Fibroblast of peridontal ligament (primary cell): ENCODE measurements around the gene AMOT.

ENCODE experiments used
- DNase-seq: peaks from one replicate; pipeline ENCODE4 v3.0.0-alpha.2; 2010; ENCODE audit errors: extremely low read depth

The AMOT gene

GRCh38 chrX:112800971-112801775, 39.5 kb downstream of the AMOT start:
- no peak for DNase-seq

DNA sequence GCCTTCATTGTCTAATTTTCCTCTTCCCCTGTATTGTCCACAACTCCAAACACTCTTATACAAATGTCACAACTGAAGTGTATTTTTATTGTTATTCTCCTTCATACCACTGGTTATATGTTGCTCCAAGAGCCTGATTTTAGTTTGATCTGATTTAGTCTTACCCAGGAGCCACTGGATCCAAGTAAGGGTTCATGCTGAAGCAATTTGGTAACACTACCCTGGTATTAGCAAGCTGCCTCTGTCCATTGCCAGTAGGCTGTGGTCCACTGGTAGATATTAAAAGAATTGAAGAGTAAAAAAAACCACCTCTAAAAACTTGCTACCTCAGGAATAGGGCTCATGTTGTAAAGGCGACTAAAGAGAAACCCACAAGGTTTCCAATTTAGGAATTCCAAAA, 41.2 kb downstream of the AMOT start:
- peak; percentile 22 for DNase-seq

GRCh38 chrX:112798736-112799135, 41.9 kb downstream of the AMOT start:
- DNase-seq, result peak; percentile 55

DNA sequence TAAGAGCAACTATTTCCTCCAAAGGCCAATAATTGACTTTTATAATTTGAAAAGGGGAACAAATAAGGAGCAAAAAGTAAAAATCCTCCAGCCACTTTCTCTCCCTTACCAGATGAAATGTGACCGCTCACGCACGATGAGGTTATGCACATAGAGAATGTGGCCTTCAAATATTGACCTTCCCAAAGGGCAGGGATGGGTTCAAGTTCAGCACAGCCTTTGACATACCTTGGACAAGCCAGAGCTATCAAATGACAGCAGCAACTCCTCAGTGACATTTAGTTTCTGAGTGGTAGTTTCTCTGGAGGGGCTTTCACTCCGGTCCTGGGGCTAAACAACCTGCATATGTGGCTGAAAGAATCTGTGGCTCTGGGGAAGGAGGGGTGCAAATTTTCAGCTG, 50.7 kb downstream of the AMOT start:
- DNase-seq, result no peak

- no peak for DNase-seq
Measured at GRCh38 chrX:112786076-112786475, 54.6 kb downstream of the AMOT start.

DNA sequence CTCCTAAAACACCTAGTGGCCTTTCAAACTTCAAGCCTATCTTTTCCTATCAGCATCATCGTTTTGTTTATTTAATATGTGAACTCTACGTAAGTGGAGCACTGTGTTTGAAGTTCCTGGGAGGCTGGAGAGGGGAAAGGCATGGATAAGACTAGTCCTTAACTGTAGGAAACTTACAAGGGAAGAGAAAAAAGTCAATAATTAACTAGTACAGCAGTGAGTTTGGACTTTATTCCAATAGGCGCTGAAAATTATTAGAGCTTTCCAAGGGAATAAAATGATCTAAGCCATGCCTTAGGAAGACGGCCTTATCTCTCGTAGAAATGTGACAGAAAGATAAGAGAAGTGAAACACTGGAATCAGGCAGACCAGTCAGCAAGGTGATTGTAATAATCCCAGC, 55.3 kb downstream of the AMOT start:
- DNase-seq, result no peak

GRCh38 chrX:112784692-112785091, 55.9 kb downstream of the AMOT start:
- no peak for DNase-seq

DNA sequence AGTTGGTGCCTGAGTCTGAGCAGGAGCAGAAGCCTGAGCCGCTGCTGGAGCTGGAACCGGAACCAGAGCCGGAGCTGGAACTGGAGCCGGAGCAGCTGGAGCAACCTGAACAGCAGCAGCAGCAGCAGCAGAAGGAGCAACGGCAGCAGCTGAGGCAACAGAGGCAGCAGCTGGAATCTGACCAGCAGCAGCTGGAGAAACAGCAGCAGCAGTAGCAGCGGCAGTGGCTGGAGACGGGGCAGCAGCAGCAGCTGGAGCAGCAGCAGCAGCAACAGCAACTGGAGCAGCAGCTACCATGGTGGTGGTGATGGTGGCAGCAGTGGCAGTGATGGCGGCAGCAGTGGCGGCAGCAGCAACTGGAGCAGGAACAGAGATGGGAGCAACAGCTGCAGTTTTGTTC, 61.5 kb downstream of the AMOT start:
- no peak for DNase-seq

GRCh38 chrX:112774651-112775293, 65.9 kb downstream of the AMOT start:
- DNase-seq, result no peak

- peak; percentile 30 for DNase-seq
Measured at GRCh38 chrX:112774142-112774541, 66.5 kb downstream of the AMOT start.

- peak; percentile 57 for DNase-seq
Measured at GRCh38 chrX:112769034-112769433, 71.6 kb downstream of the AMOT start.

- no peak for DNase-seq
Measured at GRCh38 chrX:112768563-112768962, 72.1 kb downstream of the AMOT start.

GRCh38 chrX:112766774-112767173, 73.9 kb downstream of the AMOT start:
- DNase-seq, result no peak

GRCh38 chrX:112761242-112762207, 79.1 kb downstream of the AMOT start:
- DNase-seq, result no peak

- peak; percentile 55 for DNase-seq
Measured at GRCh38 chrX:112760697-112761096, 79.9 kb downstream of the AMOT start.

- DNase-seq, result no peak
Measured at GRCh38 chrX:112759966-112760365, 80.7 kb downstream of the AMOT start.

DNA sequence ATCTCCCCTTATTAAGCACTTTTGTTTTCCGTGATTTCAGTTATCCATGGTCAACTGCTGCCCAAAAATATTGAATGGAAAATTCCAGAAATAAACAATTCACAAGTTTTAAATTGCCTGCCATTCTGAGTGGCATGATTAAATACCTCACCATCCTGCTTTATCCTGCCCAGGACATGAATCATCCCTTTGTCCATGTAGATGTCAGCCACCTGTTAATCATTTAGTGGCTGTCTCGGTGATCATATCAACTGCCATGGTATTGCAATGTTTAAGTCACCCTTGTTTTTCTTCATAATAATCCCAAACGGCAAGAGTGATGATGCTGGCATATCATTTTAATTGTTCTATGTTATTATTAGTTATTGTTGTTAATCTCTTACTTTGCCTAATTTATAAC, 81.1 kb downstream of the AMOT start:
- no peak for DNase-seq

- no peak for DNase-seq
Measured at GRCh38 chrX:112757946-112758345, 82.7 kb downstream of the AMOT start.

- no peak for DNase-seq
Measured at GRCh38 chrX:112753116-112753515, 87.5 kb downstream of the AMOT start.

- DNase-seq, result no peak
Measured at GRCh38 chrX:112751076-112751475, 89.6 kb downstream of the AMOT start.

DNA sequence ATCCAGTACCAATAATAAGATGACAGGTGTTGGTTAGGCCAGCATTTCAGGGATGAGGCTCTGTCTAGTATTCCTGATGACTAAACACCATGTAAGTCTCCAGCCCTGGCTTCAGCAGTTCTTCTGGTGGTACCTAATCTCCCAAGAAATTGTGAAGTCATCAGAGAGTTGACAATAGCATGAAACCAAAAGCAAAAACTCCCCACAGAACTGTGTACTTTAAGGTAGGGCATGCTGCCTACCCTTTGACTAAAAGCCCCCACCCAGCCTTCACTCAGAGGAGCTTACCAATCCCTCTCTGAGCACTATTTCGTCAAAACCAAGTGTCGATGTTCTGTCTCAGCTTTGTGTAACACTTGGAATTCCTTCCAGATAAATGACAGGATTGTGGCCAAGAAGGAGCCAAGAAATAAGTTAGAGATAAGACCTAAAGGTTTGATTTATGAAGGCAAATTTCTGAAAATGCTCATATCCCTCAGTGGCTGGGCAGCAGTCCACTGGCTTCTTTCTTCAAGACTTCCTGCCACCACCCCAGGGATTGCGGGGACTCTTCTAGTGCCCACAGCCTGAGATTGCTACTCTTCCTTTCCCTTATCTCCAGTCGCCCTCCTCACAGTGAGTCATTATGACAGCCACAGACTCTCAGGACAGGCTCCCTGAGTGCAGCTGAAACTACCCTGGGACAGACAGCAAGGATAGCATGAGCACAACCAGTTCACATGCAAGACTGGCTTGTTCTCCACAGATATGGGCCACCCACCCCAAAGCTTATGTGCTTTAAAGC, 93.6 kb downstream of the AMOT start:
- DNase-seq, result no peak
